ENCODE results near the gene CALR.
A peak's percentile ranks its signal among the peaks of the same experiment; 100 is the strongest.
"Not testable (repeated sequence)": the region's sequence is repeated elsewhere in the genome, so short reads cannot be mapped to it uniquely, and the experiment has no call there.

The CALR gene

DNA sequence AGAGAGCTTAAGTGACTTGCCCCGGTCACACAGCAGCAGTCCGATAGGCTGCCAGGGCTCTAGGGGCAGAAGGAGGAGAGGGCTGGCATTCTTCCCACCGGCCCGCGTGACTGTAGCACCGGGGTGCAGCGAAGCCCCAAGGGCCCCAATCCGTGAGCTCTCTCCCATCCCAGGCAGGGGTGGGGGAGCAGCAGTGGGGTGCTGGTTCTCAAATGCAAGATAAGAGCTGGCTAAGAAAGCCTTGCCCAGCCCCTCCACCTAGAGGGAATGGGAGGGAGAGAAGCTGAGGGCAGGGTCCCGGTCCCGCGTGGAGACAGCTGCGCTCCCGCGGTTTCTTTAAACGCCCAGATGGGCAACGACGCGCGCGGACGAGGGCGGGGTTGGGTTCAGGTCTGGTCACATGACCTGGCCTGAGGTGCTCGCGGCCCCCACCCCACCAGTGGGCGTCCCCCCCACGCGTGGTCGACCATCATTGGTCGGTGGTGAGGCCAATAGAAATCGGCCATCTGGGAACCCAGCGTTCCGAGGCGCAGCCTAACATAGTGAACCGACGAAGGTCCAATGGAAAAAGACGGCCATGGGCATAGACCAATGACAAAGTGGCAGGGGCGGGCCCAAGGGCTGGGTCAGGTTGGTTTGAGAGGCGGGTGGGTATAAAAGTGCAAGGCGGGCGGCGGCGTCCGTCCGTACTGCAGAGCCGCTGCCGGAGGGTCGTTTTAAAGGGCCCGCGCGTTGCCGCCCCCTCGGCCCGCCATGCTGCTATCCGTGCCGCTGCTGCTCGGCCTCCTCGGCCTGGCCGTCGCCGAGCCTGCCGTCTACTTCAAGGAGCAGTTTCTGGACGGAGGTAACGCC is at the start of gene CALR:
CALR (plus strand) TSS at position 683 of the 852 bp plus-strand sequence; CDS start at position 754, 71 bp downstream.
- DNase-seq (ENCODE audit: low read depth, low spot score) = peak; percentile 99

DNA sequence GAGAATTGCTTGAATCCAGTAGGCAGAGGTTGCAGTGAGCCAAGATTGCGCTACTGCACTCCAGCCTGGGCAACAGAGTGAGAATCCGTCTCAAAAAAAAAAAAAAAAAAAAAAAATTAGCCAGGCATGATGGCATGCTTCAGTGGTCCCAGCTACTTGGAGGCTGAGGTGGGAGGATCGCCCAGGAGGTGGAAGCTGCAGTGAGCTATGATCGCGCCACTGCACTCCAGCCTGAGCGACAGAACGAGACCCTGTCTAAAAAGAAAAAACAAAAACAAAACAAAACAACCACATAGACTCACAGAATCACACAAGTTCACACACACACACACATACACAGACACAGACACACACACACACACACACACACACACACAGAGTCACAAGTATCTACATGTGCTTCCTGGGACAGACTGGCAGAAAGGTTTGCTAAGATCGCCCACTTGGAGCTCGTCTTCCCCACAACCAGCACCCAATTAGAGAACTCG is 48.1 kb upstream of the CALR start:
- DNase-seq (ENCODE audit: low read depth, low spot score) = not testable (repeated sequence)

DNA sequence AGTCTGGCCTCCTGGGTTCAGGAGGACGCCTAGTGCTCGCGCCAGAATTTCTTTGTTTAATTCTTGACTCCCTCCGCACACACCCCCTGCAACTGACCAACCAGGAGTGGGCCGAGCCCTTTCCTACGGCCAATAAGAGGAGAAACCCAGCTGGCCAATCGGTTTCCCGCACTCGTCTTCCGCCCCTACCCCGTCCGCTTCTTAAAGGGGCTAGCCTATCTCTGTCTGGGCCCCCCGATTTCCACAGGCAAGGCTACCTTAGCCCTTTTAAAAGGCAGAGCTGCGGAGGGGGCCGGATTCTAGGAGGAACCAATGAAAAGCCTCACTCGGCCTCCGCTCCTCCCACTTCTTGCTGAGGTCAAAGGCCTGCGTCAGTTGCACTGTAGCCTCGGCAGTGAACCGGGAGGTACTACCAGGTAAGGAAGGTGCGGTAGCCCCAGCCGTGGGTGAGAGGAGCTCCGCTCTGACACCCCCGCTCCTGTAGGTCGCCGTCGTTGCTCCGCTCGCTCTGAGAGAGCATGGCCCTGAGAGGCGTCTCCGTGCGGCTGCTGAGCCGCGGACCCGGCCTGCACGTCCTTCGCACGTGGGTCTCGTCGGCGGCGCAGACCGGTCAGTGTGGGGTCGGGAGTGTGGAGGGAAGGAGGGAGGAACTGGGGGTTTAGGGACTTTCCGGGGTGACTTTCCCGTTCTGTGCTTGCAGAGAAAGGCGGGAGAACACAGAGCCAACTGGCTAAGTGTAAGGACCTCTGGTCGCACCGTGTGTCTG is 47.4 kb upstream of the CALR start, which contains the start of gene GCDH:
GCDH (plus strand) TSS at position 374 of the 766 bp plus-strand sequence; CDS start at position 519, 145 bp downstream.
- DNase-seq (ENCODE audit: low read depth, low spot score) = peak; percentile 92

DNA sequence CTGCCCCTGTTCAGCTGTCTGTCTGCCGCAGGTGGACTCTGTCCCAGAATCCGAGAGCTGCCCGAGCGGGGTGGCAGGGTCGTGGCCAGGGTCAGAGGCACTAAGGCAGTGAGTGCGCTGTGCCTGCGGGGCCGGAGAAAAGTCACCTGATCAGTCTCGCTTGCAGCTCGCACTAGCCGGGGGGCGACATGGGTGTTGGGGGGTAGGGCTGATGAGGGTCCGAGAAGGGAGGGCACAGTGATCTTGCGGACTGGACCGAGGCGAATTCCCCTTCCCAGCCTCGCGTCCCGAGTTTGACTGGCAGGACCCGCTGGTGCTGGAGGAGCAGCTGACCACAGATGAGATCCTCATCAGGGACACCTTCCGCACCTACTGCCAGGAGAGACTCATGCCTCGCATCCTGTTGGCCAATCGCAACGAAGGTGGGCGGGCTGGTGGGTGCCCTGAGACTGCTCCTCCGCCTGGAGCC is 46.8 kb upstream of the CALR start:
- DNase-seq (ENCODE audit: low read depth, low spot score) = no peak

DNA sequence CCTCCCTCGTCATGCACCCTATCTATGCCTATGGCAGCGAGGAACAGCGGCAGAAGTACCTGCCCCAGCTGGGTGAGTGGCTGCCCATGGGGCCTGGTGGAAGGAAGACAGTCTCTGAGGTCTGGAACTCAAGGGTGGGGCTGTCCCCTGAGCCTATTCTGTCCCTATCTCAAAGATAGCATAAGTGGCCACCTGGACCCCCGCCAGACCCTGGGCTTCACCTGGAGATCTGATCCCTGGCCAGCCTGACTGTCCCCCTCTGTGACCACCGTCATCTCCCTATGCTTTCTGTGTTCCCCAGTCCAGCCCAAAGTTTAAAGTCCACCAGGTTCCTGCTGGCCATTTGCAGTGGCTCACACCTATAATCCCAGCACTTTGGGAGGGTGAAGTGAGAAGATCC is 44.8 kb upstream of the CALR start:
- DNase-seq (ENCODE audit: low read depth, low spot score) = no peak

DNA sequence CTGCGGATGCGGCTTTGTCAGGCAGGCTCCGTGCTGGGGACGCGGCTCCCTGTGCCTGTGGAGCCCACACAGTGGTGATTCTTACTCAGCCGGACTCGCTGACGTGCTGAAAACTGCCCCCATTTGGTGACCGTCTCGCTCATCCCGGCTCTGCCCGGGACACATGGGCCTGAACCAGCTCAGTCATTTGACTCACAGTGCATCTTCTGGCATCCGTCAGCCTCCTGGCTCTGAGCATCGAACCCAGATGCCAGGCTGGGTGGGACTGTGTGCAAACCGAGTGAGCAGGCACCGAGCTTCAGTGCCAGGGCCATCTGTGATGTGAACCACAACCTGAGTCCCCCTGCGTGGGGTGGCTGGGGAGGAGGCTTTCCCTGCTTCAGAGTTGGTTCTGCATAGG is 41.9 kb upstream of the CALR start:
- DNase-seq (ENCODE audit: low read depth, low spot score) = no peak

DNA sequence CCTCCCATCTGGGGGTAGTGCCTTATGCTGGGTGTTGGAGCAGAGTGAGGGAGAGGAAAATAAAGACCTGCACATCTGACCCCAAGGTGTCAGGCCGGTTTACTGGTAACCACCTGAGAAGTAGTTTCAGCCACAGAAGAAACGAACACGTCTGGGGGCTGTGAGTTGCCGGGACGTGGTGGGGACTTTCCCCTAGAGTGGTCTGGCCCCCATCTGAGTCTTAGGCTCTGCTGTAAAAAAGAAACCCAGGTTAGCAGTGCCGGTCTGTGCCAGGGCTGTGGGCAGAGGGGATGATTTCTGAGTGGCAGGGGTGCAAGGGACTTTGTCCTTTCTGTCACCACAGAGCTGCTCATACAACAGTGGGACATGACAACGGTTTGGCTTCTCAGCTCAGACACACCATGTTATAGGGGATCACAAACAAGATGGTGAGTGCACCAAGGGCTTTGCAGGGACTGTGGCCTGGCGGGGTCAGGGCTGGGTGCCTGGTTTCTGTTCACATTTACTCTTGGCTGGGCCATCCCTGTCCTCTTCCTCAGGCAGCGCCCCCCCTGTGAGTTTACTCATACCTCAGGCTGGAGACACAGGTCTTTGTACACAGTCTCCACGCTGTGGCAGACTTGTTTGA is 38.4 kb upstream of the CALR start:
- no peak for DNase-seq (ENCODE audit: low read depth, low spot score)

DNA sequence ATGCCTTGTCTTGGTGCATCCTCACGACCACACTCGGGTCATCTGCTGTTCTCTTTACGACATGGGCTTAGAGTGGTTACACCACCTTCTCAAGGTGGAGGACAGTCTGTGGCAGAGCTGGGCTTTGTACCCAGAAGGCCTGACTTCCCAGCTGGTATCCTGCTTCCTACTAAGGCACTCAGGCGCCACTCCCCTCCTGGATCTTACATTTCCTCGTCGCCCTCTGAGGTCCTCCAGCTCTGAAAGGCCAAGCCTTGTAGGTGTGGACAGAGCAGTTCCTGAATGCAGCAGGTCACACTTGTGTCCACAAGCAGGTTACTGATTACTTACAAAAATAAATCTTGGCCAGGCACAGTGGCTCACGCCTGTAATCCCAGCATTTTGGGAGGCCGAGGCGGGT is 31.2 kb upstream of the CALR start:
- DNase-seq (ENCODE audit: low read depth, low spot score) = no peak

DNA sequence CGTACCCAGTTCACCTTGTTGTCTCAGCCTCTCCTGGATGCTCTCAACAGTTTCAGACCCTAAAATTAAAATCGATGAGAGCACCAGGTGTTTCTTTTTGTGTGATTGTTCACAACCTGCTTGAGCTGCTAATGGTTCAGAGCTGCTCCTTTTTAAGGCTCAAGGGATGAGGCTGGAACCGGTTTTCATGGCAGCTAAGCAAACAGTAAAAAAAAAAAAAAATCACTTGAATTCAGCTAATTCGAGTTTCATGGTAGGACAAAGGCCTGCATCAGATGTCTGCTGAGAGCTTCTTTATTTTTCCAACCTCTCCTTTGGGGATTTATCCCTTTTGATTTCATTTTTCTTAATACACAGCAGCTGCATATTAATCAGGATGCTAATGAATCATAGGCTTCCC is 25.8 kb upstream of the CALR start:
- no peak for DNase-seq (ENCODE audit: low read depth, low spot score)

DNA sequence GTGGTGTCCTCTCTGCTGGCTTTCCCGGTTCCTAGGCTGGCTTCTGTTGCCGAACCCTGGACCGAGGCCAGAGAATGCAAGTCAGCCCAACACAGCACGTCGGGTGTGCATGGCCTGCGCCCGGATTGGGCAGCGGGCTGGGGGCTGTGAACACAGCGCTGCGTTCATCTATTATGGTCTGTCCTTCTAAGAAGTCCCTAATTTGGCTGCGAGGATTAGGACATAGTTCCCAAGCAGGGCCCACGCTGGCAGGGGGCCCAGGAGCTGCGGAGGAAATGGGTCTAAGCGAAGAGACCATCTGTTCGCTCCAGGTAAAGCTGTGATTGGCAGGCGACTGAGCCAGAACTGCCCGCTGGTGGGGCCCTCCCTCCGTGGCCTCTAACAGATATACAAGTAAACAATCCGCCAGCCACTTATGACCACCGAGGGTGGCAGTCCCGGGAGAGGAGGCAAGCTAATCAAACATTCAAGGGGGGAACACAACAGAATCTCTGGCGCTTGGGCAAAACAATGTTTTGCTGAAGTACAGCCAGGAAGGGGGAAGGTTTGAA is 25.3 kb upstream of the CALR start:
- no peak for DNase-seq (ENCODE audit: low read depth, low spot score)

DNA sequence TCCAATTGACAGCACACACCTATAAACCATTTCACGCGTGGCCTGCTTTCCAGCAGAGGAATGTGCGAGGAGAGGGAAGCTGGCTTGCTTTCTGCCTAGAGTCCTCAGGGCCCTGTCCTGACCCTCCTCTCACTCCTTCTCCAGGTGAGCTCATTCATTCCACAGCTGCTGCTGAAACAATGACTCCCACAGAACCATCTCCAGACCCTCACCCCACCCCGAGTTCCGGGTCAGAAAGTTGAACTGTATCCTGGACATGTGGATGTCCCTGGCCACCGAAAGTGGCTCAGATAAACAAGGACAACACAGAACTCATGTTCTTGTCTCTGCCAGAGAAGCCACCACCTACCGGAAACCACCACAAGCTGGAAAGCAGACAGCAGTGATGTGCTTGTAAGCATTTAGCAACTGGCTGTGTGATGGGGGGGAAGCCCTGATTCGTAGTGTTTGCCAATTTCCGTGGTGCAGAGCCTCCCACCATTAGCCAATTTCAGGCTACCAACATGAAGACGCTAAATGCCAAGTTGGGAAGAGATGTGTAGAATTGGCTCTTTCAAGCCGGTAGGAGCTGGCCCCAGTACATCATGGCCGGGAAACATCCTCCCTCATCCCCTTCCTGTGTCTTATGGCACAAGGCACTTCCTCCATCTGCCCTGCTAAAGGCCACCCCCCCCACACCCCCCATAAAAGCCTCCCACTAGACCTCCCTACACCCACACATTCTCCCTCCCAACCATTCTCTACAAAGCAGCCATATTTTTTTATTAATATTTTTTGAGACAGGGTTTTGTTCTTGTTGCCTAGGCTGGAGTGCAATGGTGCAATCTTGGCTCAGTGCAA is 24.3 kb upstream of the CALR start:
- no peak for DNase-seq (ENCODE audit: low read depth, low spot score)

DNA sequence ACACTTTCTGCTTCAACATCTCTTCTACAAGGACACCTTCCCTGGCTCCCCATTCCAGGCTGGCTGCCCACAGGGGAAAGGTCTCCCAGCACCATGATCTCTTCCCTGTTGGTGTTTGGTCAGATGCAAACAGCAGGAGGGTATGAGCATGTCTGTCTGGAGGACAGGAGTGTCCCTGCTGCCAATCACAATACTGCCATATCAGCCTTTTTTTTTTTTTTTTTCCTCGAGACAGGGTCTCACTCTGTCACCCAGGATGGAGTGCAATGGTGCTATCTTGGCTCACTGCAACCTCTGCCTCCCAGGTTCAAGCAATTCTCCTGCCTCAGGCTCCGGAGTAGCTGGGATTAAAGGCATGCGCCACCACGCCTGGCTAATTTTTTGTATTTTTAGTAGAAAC is 22.5 kb upstream of the CALR start:
- DNase-seq (ENCODE audit: low read depth, low spot score) = not testable (repeated sequence)

DNA sequence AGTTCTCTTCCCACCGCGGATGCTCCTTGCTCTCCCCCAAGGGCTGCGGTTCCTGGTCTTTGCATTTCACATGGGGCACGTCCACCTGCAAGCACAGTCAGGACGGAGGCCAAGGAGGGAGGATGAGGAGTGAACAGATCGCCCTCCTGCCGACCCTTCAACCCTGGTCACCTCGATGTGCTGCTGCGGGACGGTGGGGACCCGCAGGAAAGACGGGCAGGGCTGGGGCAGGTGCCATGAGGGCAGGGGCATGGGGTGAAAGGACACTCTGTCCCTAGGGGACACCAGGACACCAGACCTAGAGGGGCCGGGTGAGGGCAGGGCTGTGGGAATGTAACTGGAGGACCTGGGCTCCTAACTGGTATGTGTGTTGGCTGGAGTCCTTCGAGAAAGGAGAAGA is 20.2 kb upstream of the CALR start:
- DNase-seq (ENCODE audit: low read depth, low spot score) = no peak

DNA sequence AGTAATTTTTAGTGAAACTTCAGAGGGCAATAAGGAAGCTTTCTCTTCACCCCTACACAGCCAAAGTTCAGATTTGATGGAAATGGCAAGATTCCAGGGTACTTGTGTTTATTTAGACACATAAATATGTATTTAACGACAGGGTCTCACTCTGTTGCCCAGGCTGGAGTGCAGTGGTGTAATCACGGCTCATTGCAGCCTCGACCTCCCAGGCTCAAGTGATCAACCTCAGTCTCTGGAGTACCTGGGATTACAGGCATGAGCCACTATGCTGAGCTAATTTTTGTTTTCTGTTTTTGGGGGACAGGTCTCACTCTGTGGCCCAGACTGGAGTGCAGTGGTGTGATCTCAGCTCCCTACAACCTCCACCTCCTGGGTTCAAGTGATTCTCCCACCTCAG is 17.4 kb upstream of the CALR start:
- DNase-seq (ENCODE audit: low read depth, low spot score) = no peak

DNA sequence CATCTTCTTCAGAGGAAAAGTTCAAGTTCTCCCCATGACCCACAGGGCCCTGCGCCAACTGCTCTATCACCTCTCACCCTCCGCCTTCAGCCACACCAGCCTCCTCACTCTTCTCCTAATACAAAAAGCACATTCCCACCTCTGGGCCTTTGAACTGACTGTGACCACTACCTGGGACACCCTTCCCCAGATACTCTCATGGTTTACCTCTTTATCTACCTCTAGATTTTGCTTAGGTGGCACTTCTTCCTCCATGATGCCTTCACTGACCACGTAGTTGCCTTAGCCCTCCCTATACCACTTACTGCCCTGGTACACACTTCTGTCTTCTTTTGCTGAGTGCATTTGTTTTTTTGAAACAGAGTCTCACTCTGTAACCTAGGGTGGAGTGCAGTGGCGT is 15.4 kb upstream of the CALR start:
- DNase-seq (ENCODE audit: low read depth, low spot score) = no peak

DNA sequence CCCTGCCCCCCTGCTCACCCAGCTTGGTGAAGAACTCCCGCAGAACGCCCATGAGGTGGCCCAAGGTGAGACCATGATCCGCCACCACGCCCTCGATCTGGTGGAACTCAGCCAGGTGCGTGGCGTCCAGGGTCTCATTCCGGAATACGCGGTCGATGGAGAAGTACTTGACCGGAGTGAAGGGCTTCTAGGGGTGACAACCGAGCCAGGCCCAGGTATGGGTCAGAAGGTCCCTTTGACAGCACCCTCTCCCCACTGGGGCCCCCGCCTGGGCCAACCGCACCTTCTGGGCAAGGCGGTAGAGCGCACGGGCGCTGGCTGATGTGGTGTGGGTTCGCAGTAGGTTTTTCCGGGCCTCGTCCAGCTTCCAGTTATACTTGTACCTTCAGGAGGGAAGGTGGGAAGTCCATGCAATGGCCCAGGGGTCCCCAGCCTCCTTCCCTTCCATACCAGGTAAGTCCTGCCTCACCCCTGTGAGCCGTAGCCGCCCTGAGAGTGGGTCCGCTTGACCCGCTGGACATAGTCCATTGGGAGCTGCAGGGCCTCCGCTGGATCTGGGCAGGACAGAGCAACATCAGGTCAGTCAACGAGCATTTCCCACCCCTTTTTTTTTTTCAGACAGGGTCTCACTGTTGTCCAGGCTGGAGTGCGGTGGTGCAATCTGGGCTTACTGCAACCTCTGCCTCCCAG is 13.6 kb upstream of the CALR start:
- DNase-seq (ENCODE audit: low read depth, low spot score) = no peak

DNA sequence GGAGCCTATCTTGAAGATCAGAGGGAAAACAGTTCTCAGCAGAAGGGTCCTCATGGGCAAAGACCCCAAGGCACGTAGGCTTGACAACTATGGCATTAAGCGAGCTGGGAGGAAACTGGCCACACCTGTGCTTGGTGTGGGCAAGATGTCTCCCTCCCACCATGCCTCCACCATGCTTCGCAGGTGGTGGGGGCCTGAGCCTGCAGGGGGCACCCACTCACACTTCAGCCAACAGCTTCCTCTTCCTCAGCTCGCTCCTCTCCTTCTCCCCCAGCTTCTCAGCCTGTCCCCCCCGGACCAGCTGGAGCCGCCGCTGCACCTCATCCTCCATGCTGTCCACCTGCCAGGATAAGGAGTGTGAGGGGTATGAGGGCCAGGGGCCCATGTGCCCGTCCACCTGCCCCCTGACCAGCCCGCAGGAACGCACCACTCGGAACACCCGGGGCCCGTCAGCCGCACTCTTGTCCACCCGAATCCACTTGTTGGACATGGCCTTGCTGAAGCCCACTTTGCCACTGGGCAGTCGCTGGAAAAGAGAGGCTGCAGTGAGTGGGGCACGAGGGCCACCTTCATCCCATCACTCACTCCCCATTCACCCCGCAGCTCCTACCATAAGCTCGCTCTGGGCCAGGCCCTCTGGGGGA is 8.3 kb upstream of the CALR start:
- no peak for DNase-seq (ENCODE audit: low read depth, low spot score)

DNA sequence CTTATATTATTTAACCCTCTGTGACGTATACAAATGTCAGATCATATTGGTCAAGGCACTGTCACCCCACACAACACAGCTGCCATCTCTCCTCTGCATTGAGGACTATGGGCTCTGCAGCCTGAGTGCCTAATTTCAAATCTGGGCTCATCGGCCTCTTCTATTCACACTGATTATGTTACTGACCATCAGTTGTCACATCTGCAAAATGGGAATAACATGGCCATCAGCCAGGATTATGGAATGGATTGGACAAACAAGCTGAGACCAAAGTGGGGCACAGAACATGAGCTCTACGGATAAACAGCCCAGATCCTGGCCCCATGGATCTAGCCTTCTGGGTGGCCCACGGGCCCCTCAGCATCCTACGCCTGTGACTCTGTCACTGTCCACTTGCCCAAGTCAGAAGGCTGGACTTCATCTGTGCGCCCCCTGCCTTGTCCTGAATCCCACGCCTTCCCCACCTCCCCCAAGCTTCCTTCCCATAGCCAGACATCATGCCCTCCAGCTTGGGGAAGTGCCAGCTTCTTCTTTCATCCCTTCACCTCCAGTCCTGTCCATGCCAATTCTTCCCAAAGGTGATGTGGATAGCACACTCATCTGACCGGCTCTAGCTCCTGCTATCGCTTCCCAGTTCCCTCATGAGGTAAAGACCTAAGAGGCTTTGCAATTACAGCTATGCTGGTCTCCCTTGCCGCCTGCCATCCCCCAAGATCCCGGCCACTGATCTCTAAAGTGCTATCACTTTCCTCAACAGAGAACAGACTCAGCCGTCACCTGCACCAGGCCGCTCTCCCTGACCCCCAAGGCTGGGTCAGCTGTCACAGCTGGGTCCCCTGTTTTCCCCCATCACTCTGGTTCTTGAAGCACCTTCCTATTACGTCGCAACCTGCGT is 5.8 kb upstream of the CALR start:
- no peak for DNase-seq (ENCODE audit: low read depth, low spot score)
